Mesendoderm (in vitro differentiated cells): ENCODE measurements around the gene GIT1.
A peak's percentile ranks its signal among the peaks of the same experiment; 100 is the strongest.

ENCODE experiments used
- DNase-seq: peaks from one replicate; pipeline ENCODE4 v3.0.0; 2013
- H2AK5ac ChIP-seq: 2 replicates; pipeline ENCODE4 v1.6.1; 2013; ENCODE audit warnings: low read length, inconsistent platforms
- H2BK120ac ChIP-seq: 2 replicates; pipeline ENCODE4 v1.6.1; 2013; ENCODE audit warnings: low read depth, mild to moderate bottlenecking, low read length, moderate library complexity, mixed read lengths
- H2BK15ac ChIP-seq: replicated peaks from 2 replicates; pipeline ENCODE4 v1.6.1; 2013; ENCODE audit warnings: low read depth, mild to moderate bottlenecking, moderate library complexity
- H2BK5ac ChIP-seq: 2 replicates; pipeline ENCODE4 v1.6.1; 2013; ENCODE audit warnings: low read length, inconsistent platforms
- H3K18ac ChIP-seq: 2 replicates; pipeline ENCODE4 v1.6.1; 2013; ENCODE audit warnings: mild to moderate bottlenecking, low read length, mixed read lengths
- H3K23ac ChIP-seq: one replicate; pipeline ENCODE4 v1.6.1; 2013; ENCODE audit warnings: low read length
- H3K27ac ChIP-seq: 2 replicates; pipeline ENCODE4 v1.5.1; 2013; ENCODE audit warnings: low read depth, mild to moderate bottlenecking, inconsistent platforms, low read length, moderate library complexity
- H3K27me3 ChIP-seq: 2 replicates; pipeline ENCODE4 v1.6.1; 2013; ENCODE audit warnings: low read length, control low read depth, mild to moderate bottlenecking, inconsistent platforms; ENCODE audit not compliant: insufficient read depth, poor library complexity
- H3K36me3 ChIP-seq: 2 replicates; pipeline ENCODE4 v1.6.1; 2013; ENCODE audit warnings: low read length, inconsistent platforms; ENCODE audit not compliant: control insufficient read depth, insufficient read depth
- H3K4ac ChIP-seq: one replicate; pipeline ENCODE4 v1.6.1; 2013; ENCODE audit warnings: low read depth, mild to moderate bottlenecking, low read length, moderate library complexity
- H3K4me1 ChIP-seq: 2 replicates; pipeline ENCODE4 v1.6.1; 2013; ENCODE audit warnings: low read depth, low read length, inconsistent platforms; ENCODE audit not compliant: control insufficient read depth
- H3K4me2 ChIP-seq: 2 replicates; pipeline ENCODE4 v1.6.1; 2013; ENCODE audit warnings: low read length
- H3K4me3 ChIP-seq: 2 replicates; pipeline ENCODE4 v1.5.1; 2013; ENCODE audit warnings: mild to moderate bottlenecking, low read length
- H3K56ac ChIP-seq: one replicate; pipeline ENCODE4 v1.6.1; 2013; ENCODE audit warnings: low read length
- H3K79me1 ChIP-seq: 2 replicates; pipeline ENCODE4 v1.6.1; 2013; ENCODE audit warnings: low read length, inconsistent platforms
- H3K79me2 ChIP-seq: 2 replicates; pipeline ENCODE4 v1.6.1; 2013; ENCODE audit warnings: mild to moderate bottlenecking, low read length; ENCODE audit not compliant: control insufficient read depth, insufficient read depth
- H3K9ac ChIP-seq: 2 replicates; pipeline ENCODE4 v1.6.1; 2013; ENCODE audit warnings: low read length, inconsistent platforms
- H4K5ac ChIP-seq: one replicate; pipeline ENCODE4 v1.6.1; 2013; ENCODE audit warnings: low read length
- H4K8ac ChIP-seq: one replicate; pipeline ENCODE4 v1.6.1; 2013; ENCODE audit warnings: low read depth, mild to moderate bottlenecking, control low read depth, low read length, moderate library complexity
- WGBS: extraction: QIAGEN DNeasy Blood & Tissue Kit; methylation state at CpG from one replicate; pipeline ENCODE4 v1.1.7; 2013; ENCODE audit warnings: low lambda C conversion rate, missing lambda C conversion rate; ENCODE audit not compliant: insufficient coverage; ENCODE audit errors: extremely low coverage; 5-methylcytosine and 5-hydroxymethylcytosine counted together

GIT1 gene

GRCh38 chr17:29597361-29598172 is 8.1 kb upstream of the GIT1 start:
- H3K36me3 ChIP-seq: no peaks in the 10 kb centered on the region
- no peak overlapping the region for H3K4me2 ChIP-seq
- no peak overlapping the region for H4K5ac ChIP-seq
- no peak overlapping the region for H2BK15ac ChIP-seq
- H3K27ac ChIP-seq: no peak overlapping the region
- no peaks in the 10 kb centered on the region for H3K79me1 ChIP-seq
- no peak overlapping the region for H3K23ac ChIP-seq
- peak overlapping the region; percentile 66 for H3K56ac ChIP-seq
- no peak overlapping the region for H4K8ac ChIP-seq
- H3K27me3 ChIP-seq: no peaks in the 10 kb centered on the region
- no peaks in the 10 kb centered on the region for H3K79me2 ChIP-seq
- H2BK120ac ChIP-seq: no peak overlapping the region
- H3K4me1 ChIP-seq: peaks cover 5% of the 10 kb centered on the region
- H3K4me3 ChIP-seq: no peak overlapping the region
- no peak overlapping the region for H3K4ac ChIP-seq
- DNase-seq: no peak
- H2BK5ac ChIP-seq: no peak overlapping the region
- H3K18ac ChIP-seq: no peak overlapping the region
- peak overlapping the region; percentile 21 for H3K9ac ChIP-seq
- WGBS: no CpG with 5 or more reads among the region's 13 CpGs
- no peak overlapping the region for H2AK5ac ChIP-seq

- Histone ChIP-seq H3K18ac (no peak overlapping the region), H3K4ac (no peak overlapping the region), H3K36me3 (no peaks in the 10 kb centered on the region), H3K27me3 (no peaks in the 10 kb centered on the region), H2BK120ac (no peak overlapping the region), H3K4me3 (no peak overlapping the region), H3K4me1 (peaks cover 5% of the 10 kb centered on the region), H3K23ac (no peak overlapping the region), H3K79me2 (no peaks in the 10 kb centered on the region), H3K79me1 (no peaks in the 10 kb centered on the region), H2AK5ac (no peak overlapping the region), H4K5ac (no peak overlapping the region), H2BK15ac (no peak overlapping the region), H3K56ac (peak overlapping the region; percentile 44), H3K4me2 (no peak overlapping the region), H3K9ac (no peak overlapping the region), H2BK5ac (no peak overlapping the region), H3K27ac (no peak overlapping the region), H4K8ac (no peak overlapping the region)
- WGBS: no CpG with 5 or more reads among the region's 9 CpGs
- no peak for DNase-seq
Observed at GRCh38 chr17:29596811-29597210, 7.4 kb upstream of the GIT1 start.

- no peak overlapping the region for H3K4me3 ChIP-seq
- no peak overlapping the region for H3K4ac ChIP-seq
- no peak overlapping the region for H3K9ac ChIP-seq
- no peaks in the 10 kb centered on the region for H3K36me3 ChIP-seq
- H2BK15ac ChIP-seq: no peak overlapping the region
- H3K23ac ChIP-seq: no peak overlapping the region
- H3K79me1 ChIP-seq: no peaks in the 10 kb centered on the region
- no peak overlapping the region for H4K8ac ChIP-seq
- no peak overlapping the region for H4K5ac ChIP-seq
- H3K79me2 ChIP-seq: no peaks in the 10 kb centered on the region
- no peak overlapping the region for H3K18ac ChIP-seq
- no peak overlapping the region for H2BK5ac ChIP-seq
- no peak for DNase-seq
- H2AK5ac ChIP-seq: no peak overlapping the region
- no CpG with 5 or more reads among the region's 12 CpGs for WGBS
- H3K27me3 ChIP-seq: no peaks in the 10 kb centered on the region
- peaks cover 5% of the 10 kb centered on the region for H3K4me1 ChIP-seq
- no peak overlapping the region for H3K56ac ChIP-seq
- H3K27ac ChIP-seq: no peak overlapping the region
- H2BK120ac ChIP-seq: no peak overlapping the region
- H3K4me2 ChIP-seq: no peak overlapping the region
Observed at GRCh38 chr17:29595943-29596774, 6.7 kb upstream of the GIT1 start.

GRCh38 chr17:29595107-29595942 is 5.9 kb upstream of the GIT1 start:
- no peak overlapping the region for H3K9ac ChIP-seq
- peak; percentile 69 for DNase-seq
- H3K23ac ChIP-seq: peak overlapping the region; percentile 30
- H2BK15ac ChIP-seq: no peak overlapping the region
- no peak overlapping the region for H3K4me2 ChIP-seq
- no peaks in the 10 kb centered on the region for H3K27me3 ChIP-seq
- H3K79me1 ChIP-seq: no peaks in the 10 kb centered on the region
- H3K27ac ChIP-seq: no peak overlapping the region
- H3K36me3 ChIP-seq: no peaks in the 10 kb centered on the region
- H3K56ac ChIP-seq: no peak overlapping the region
- H2AK5ac ChIP-seq: no peak overlapping the region
- peaks cover 5% of the 10 kb centered on the region for H3K4me1 ChIP-seq
- H3K4ac ChIP-seq: no peak overlapping the region
- no peak overlapping the region for H3K4me3 ChIP-seq
- H2BK5ac ChIP-seq: no peak overlapping the region
- H4K8ac ChIP-seq: no peak overlapping the region
- no peak overlapping the region for H2BK120ac ChIP-seq
- no peaks in the 10 kb centered on the region for H3K79me2 ChIP-seq
- WGBS: no CpG with 5 or more reads among the region's 7 CpGs
- H3K18ac ChIP-seq: no peak overlapping the region
- no peak overlapping the region for H4K5ac ChIP-seq

GRCh38 chr17:29594519-29595090 is 5.2 kb upstream of the GIT1 start:
- Histone ChIP-seq H3K79me1 (no peaks in the 10 kb centered on the region), H4K8ac (no peak overlapping the region), H3K18ac (no peak overlapping the region), H2AK5ac (no peak overlapping the region), H2BK5ac (no peak overlapping the region), H3K4me3 (no peak overlapping the region), H3K79me2 (no peaks in the 10 kb centered on the region), H3K23ac (peak overlapping the region; percentile 30), H3K4ac (no peak overlapping the region), H3K56ac (no peak overlapping the region), H2BK15ac (no peak overlapping the region), H3K4me1 (peaks cover 7% of the 10 kb centered on the region), H3K27ac (no peak overlapping the region), H3K27me3 (no peaks in the 10 kb centered on the region), H4K5ac (no peak overlapping the region), H2BK120ac (no peak overlapping the region), H3K9ac (no peak overlapping the region), H3K4me2 (no peak overlapping the region), H3K36me3 (no peaks in the 10 kb centered on the region)
- DNase-seq: no peak
- no CpG with 5 or more reads among the region's 11 CpGs for WGBS
